HG03139 (cell line): ENCODE results near the gene UPP1.
"Not testable (repeated sequence)": the region's sequence is repeated elsewhere in the genome, so short reads cannot be mapped to it uniquely, and the experiment has no call there.

Experiments used
- ATAC-seq: cut with Tn5 transposase; IDR thresholded peaks from one replicate; pipeline ENCODE4 v1.9.1; 2021; ENCODE audit not compliant: unreplicated experiment

Gene UPP1

GRCh38 chr7:48110868-48111267 lies 21.8 kb downstream of the UPP1 start:
- ATAC-seq: no peak

DNA sequence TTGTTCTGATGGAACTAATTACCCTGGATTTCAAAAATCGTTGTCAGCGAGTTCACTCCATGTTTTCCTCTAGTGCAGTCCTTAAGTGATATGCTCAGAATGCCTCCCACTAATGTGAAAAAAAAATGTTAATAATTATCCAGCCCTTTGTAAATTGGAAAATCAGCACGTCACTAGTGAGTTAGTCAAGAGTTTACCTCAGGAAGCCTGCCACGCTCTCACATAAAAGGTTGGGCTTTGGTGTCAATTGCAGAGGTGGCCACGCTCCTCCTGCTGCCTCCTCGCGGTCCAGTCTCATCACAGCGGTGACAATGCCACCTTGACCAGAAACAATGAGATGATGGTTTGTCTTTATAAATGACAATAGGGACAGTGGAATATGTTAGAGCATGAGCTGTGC lies 22.5 kb downstream of the UPP1 start:
- ATAC-seq: no peak

- ATAC-seq: no peak
These were observed 23.5 kb downstream of the UPP1 start for GRCh38 chr7:48112401-48113165.

GRCh38 chr7:48113275-48113674 lies 24.2 kb downstream of the UPP1 start:
- no peak for ATAC-seq

- no peak for ATAC-seq
These were observed 25.1 kb downstream of the UPP1 start for GRCh38 chr7:48114115-48114514.

DNA sequence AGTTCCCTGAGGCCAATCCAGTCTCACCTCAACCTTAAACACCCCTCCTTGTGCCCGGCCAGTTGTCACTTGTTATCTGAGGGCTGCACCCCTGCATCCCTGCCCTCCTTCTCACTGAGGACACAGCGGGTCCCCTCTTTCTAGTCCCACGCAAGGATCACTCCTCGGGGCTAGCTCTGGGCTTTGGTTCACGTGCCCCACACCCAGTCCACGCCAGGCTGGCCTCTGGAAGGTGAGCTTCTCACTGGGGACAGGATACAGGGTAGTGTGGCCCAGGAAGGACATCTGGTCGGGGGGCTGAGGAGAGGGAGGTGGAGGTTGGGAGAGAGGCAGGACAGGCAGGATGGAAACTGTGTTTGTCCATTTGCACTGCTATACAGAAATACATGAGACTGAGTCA lies 25.5 kb downstream of the UPP1 start:
- ATAC-seq: no peak

GRCh38 chr7:48116043-48116442 lies 27.0 kb downstream of the UPP1 start:
- no peak for ATAC-seq

DNA sequence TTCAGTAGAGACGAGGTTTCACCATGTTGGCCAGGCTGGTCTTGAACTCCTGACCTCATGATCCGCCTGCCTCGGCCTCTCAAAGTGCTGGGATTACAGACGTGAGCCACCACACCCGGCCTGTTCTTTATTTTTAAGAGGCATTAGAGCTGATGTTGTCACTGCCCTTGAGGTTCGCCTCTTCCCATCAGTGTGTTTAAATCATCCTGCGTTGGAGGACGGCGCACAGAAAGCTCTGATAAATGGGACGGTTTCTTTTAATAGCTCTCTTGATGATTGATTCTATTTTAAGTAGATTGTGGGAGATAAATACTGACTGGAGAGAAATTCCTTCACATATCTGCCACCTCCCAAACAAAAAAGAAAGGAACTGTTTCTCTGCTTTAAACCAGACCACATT lies 29.0 kb downstream of the UPP1 start:
- ATAC-seq: no peak

DNA sequence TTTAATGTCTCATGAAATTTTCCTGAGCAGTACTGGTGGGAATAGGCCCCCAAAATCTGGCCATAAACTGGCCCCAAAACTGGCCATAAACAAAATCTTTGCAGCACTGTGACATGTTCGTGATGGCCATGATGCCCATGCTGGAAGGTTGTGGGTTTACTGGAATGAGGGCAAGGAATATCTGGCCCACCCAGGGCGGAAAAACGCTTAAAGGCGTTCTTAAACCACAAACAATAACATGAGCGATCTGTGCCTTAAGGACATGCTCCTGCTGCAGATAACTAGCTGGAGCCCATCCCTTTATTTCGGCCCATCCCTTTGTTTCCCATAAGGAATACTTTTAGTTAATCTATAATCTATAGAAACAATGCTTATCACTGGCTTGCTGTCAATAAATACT lies 31.5 kb downstream of the UPP1 start:
- ATAC-seq: not testable (repeated sequence)

DNA sequence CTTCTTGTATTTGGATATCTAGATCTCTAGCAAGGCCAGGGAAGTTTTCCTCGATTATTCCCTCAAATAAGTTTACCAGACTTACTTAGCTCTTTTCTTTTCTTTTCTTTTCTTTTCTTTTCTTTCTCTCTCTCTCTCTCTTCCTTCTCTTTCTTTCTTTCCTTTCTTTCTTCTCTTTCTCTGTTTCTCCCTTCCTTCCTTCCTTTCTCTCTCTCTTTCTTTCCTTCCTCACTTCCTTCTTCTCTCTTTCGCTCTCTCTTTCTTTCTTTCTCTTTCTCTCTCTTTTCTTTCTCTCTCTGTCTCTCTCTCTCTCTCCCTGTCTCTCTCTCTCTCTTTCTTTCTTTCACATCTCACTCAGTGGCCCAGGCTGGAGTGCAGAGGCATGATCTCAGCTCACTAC lies 37.0 kb downstream of the UPP1 start:
- no peak for ATAC-seq

- no peak for ATAC-seq
These were observed 41.6 kb downstream of the UPP1 start for GRCh38 chr7:48130658-48131108.

DNA sequence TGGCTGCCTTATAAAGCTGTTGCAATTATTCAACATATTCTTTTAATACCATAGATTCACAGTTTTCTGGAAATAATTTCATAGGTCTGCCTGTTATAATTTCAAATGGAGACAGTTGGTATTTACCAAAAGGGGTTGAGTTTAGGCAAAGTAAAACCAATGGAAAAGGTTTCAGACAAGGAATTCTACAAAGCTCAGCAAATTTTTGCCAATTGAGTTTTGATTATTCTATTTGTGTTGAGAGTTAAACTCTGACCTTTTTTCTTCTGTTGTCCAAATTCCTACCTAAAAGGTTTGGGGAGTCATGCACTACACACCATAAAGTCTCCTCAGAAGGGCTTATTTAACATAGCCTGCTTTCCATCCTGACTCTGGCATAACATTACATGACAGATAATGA lies 43.7 kb downstream of the UPP1 start:
- ATAC-seq: no peak

DNA sequence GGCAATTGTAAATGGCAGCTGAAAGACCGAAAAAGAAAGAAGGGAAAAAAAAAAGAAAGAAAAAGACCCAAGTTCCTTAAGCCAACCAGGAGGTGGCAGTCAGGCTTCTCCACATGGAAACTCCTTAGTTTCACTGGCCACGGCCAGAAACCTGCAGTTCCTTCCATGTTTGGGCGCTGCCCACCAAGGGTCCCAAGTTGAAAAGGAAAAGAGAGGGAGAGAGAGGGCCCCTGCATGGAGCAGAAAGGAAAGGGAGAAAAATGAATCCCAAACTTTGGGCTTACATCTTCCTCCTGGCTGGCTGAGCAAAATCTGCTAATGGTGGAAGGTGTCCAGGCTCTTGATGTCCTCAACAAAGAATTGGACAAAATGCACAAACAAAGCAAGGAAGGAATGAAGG lies 50.4 kb downstream of the UPP1 start:
- no peak for ATAC-seq

- no peak for ATAC-seq
These were observed 51.1 kb downstream of the UPP1 start for GRCh38 chr7:48140001-48140681.

GRCh38 chr7:48141521-48141920 lies 52.5 kb downstream of the UPP1 start:
- ATAC-seq: no peak

GRCh38 chr7:48144291-48144768 lies 55.3 kb downstream of the UPP1 start:
- no peak for ATAC-seq

DNA sequence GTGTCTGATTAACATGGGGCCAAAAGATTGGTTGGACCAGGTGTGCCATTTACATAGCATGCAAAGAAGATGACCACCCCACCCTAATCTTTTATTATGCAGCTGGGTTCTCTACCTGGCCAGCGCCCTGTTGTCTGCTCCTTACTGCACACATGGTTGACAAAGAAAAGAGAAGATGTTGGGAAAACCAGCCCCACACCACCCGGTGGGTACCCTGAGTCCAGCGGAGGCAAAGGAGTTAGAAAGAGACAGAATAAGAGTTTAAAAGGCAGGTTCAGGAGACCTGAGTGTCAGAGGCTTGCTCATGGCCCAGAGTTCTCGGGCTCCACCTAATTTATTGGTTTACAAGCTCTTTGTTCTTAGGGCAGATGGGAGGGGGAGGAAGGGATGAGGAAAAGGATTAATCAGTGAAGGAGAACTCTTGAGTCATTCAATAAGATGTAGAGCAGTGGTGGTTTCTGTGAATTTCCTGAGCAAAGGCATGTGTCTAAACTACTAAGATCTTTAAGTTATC lies 58.1 kb downstream of the UPP1 start:
- no peak for ATAC-seq

GRCh38 chr7:48147690-48148089 lies 58.6 kb downstream of the UPP1 start:
- ATAC-seq: not testable (repeated sequence)

DNA sequence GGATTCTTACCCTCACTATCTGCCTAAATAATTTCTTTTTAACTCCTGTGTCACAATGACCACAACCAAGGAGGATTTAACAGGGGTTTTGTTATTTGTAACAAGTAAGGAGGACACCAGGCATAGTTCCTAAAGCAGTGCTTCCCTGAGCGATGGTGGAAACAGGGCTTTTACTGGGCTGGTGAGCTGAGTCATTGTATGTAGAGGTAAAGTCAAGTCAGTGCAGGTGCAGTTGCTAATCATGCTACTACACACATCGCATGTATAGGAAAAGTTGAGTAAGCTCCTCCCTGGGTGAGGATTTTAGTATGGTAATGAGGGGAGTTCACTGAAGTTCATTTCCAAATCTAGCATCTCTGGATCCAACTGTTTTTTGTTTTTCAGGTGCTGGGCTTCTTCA lies 59.2 kb downstream of the UPP1 start:
- no peak for ATAC-seq

DNA sequence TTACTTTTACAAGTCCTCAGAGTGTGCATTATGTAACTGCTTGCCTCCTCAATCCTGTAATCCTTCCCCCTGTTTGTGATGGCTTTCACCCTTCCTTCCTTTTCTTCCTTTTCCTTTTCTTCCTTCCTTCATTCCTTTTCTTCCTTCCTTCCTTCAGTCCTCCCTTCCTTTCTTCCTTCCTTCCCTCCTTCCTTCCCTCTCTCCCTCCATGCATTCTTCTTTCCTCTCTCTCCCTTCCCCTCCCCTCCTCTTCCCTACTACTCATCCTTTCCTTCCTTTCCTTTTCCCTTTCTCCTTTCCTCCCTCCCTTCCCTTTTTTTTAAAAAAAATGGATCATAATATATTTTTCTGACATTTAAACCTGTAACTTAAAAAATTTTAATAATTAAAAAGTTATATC lies 60.0 kb downstream of the UPP1 start:
- ATAC-seq: no peak

GRCh38 chr7:48150086-48150485 lies 61.0 kb downstream of the UPP1 start:
- no peak for ATAC-seq

DNA sequence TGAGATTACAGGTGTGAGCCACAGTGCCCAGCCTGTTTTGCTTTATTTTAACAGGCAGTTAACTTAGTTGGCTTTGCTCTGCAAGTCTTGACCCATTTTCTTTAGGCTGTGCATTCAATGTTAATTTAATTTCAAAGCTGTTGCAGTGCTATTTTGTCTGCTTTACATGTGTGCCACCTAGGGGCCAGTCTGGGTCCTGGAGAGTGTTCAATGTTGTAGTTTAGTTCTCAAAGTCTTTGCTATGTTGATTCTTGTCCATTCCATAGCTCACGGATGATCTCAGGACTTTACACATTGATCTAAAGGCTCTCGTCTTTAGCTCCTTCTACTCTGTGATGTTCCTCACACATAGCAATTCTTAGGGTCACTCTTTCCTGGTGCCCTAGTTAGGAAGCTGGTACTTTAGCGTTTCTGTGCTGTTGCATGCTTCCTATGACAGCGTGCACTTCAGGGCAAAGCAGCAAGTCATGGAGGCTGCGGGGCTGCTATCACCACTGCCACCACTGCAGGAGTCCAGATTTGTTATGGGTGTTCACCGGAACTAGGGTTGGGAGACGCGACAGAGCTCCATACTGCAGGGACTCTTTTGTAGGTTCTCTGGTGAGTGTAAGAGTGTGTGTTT lies 65.8 kb downstream of the UPP1 start:
- ATAC-seq: no peak
